ENCODE data around the gene EXD3.
A peak's percentile ranks its signal among the peaks of the same experiment; 100 is the strongest.

EXD3 gene

DNA sequence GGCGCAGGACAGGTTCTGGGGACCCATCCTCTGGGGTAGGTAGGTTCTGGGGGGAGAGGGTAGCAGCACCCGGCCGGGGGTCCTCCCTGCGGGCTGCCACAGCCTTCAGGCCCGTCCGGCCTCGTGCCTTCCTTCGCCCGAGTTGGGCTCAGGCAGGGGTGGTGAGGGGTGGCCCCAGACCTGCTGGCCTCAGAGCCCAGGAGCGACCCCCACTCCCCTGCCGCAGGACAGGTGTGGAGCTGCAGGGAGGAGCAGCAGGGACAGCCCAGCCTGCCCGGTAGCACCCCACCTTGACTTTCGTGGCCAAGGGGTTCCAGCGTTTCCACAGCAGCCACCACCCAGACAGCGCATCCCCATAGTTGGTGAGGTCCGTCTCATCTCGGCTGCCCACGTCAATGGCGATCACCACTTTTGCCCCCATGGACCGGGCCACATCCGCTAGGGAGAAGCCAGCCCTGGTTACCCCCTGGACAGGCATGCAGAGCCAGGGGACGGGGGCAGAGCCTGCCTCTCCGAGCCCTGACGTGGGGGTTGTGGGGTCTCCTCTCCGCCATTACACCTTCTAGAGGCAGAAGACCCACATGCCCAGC, 39.5 kb upstream of the EXD3 start:
- TF ChIP-seq, protein P1, sequence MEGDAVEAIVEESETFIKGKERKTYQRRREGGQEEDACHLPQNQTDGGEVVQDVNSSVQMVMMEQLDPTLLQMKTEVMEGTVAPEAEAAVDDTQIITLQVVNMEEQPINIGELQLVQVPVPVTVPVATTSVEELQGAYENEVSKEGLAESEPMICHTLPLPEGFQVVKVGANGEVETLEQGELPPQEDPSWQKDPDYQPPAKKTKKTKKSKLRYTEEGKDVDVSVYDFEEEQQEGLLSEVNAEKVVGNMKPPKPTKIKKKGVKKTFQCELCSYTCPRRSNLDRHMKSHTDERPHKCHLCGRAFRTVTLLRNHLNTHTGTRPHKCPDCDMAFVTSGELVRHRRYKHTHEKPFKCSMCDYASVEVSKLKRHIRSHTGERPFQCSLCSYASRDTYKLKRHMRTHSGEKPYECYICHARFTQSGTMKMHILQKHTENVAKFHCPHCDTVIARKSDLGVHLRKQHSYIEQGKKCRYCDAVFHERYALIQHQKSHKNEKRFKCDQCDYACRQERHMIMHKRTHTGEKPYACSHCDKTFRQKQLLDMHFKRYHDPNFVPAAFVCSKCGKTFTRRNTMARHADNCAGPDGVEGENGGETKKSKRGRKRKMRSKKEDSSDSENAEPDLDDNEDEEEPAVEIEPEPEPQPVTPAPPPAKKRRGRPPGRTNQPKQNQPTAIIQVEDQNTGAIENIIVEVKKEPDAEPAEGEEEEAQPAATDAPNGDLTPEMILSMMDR (conservative IDR thresholded peaks at IDR 0.05; ENCODE audit: low read depth) = no peak
- ChIA-PET POLR2A (ENCODE audit: low non-redundant PET) (interaction anchor here (0.6 kb wide), 1 partner anchor 32 kb away, joined by 3 read pairs; no protein-coding TSS in a partner anchor), CTCF (interaction anchor here (1.1 to 1.4 kb wide), 2 partner anchors 17 to 160 kb away, joined by 3 to 5 read pairs; no protein-coding TSS in a partner anchor)
- DNase-seq (ENCODE audit: low spot score) = no peak
- no peak overlapping the region for H3K27ac ChIP-seq

DNA sequence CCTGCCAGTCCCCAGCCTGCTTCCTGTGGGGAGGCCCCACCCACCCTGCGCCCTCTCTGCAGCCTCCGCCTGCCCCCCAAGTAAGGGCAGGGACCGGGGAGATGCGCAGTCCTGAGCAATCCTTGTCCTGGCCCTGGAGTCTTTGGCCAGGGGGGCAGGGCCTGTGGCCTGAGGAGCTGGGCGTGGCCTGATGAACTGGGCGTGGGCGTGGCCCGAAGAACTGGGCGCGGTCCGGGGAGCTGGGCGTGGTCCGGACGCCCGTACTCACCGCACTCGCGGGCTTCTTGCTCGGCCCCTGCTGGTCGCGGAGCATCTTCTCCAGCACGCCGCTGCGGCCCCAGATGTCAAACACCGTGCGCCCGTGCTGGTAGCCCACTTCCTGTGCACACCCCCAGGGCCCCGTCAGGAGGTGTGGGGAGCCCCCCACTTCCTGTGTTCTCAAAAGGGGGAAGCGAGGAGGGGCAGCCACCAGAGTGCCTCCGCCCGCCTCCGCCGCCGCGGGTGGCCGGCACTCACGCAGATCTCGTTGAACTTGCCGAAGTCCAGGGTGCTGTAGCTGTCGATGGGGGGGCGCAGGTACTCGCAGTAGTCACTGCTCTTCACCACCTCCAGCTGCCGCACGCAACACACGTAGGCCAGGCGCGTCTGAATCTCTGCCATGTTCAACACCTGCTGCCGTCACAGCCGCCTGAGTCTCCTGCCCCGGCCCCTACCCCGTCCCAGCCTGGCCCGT, 38.9 kb upstream of the EXD3 start:
- ChIA-PET POLR2A (ENCODE audit: low non-redundant PET) (no interaction called here), CTCF (no interaction called here)
- DNase-seq (ENCODE audit: low spot score) = peak; percentile 51
- no peak overlapping the region; the same call in 1 of the 2 replicates for H3K27ac ChIP-seq
- TF ChIP-seq, protein P1 (conservative IDR thresholded peaks at IDR 0.05; ENCODE audit: low read depth) = no peak

DNA sequence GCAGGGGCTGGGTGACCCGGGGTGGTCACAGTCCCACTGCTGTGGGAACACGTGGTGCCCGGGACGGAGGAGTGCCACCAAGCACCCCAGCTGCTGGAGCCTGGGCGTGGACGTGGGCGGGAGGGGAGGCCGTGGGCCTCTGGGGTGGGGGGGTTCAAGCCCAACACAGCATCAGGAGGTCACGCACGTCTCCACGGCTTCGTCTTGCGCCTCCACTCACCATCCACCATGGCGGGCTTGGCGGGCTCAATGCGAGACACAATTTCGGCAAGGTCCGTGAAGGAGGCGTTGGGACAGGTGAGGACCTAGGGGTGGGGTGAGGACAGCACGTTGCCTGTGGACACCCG, 38.3 kb upstream of the EXD3 start:
- TF ChIP-seq, protein P1 (conservative IDR thresholded peaks at IDR 0.05; ENCODE audit: low read depth) = no peak
- DNase-seq (ENCODE audit: low spot score) = no peak
- CTCF ChIA-PET = interaction anchor here (1.4 kb wide), 1 partner anchor 38 kb away, joined by 6 read pairs; the partner anchor contains the start of genes EXD3 and NOXA1
- POLR2A ChIA-PET (ENCODE audit: low non-redundant PET) = no interaction called here
- H3K27ac ChIP-seq = no peak overlapping the region; the same call in 1 of the 2 replicates

DNA sequence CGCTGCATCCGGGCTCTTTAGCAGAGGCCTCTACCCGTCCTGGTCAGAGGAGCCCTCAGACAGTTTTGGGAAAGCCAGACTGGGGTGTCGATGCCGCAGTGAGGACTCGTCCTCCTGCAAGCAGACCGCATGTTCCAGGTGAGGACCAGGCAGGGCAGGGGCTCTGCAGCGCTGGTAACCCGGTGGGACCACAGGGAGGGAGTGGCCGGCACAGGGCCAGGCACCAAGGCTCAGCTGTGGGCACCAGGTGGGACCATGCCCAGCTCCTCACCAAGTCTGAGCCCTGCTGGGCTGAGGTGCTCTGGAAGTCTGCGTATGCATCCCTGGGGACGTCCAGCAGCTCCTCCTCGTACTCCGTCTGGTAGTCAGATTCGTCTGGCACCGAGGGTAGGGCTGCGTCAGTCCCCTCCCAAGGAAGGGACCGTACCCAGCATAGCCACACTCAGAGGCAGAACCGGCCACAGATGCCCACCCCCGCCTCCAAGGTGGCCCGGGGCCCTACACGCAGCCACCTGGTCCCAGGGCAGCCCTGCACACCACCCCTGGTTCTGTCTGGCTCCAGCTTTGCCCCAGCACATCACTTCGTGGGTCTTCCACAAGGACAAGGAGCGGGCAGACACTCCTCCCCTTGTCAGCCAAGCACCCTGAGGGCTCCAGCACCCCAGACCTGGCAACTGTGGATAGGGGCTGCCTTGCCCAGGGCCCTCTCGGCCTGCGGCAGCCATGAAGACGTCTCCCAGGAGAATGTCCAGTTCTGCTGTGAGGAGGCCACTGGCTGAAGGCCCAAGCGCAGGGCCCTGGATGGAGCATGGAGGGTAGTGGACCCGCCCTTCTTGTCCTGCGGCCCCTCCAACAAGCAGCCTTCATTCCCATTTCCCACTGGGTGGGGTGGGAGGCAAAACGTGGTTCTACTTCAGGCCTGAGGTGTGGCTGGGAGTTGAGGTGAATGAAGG, 37.7 kb upstream of the EXD3 start:
- ChIA-PET CTCF (interaction anchor here (0.5 to 1.4 kb wide), 3 partner anchors 18 to 357 kb away, joined by 4 to 6 read pairs (median 4); partner anchors contain the start of genes EXD3 and NOXA1), POLR2A (ENCODE audit: low non-redundant PET) (no interaction called here)
- peak overlapping the region; percentile 74 for H3K27ac ChIP-seq
- TF ChIP-seq, protein P1 (conservative IDR thresholded peaks at IDR 0.05; ENCODE audit: low read depth) = no peak
- DNase-seq (ENCODE audit: low spot score) = no peak

DNA sequence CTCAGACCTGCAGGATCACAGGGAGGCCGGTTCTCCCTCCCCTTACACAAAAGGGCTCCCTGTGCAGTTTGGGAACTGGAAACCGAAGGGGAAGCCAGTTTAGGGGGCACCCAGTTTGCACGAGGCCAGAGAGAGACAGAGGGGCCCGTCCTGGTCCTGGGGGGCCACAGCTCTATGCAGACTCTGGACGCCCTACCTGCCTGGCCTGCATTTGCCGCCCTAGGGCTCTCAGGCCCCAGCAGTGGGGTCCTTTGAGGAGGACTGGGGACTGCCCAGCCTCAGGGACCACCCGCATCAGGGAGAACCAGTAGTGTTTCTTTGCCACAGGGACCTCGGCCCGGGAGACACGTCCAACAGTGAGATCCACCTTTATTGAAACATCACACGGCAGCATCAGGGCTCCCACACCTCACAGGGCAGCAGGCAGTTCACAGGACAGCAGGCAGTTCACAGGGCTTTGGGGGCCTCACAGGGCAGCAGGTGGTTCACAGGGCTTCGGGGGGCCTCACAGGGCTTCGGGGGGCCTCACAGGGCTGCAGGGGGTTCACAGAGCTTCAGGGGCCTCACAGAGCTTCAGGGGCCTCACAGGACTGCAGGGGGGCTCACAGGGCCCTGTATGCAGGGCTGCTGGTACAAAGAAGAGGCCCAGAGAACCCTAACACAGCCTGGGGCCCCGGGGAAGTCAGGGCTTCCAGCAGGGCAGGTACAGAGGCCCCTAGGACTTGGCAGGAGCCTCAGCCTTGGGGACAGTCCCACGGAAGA, 36.8 kb upstream of the EXD3 start:
- POLR2A ChIA-PET (ENCODE audit: low non-redundant PET) = interaction anchor here (0.6 kb wide), 2 partner anchors 32 to 84 kb away, joined by 3 to 4 read pairs; no protein-coding TSS in a partner anchor
- H3K27ac ChIP-seq = peak overlapping the region; percentile 74

More for the DNA sequence above, 36.8 kb upstream of the EXD3 start:
- DNase-seq (ENCODE audit: low spot score) = no peak
- CTCF ChIA-PET = interaction anchor here (0.6 to 1.4 kb wide), 3 partner anchors 17 to 100 kb away, joined by 3 to 6 read pairs (median 4); partner anchors contain the start of genes EXD3 and NOXA1
- TF ChIP-seq, protein P1 (conservative IDR thresholded peaks at IDR 0.05; ENCODE audit: low read depth) = no peak

Data from RWPE1 (cell line).